GM20431 (cell line): ENCODE results near the gene ERO1B.
"Not testable (repeated sequence)": the region's sequence is repeated elsewhere in the genome, so short reads cannot be mapped to it uniquely, and the experiment has no call there.

Experiments
- in situ Hi-C: fragments of 300-500 bp; cut with MseI, MboI; formaldehyde crosslinking; loops from one replicate; pipeline ENCODE4 v1.15.0; 2020; ENCODE audit warnings: low sequenced_read_pairs; ENCODE audit not compliant: unreplicated experiment

ERO1B gene

DNA sequence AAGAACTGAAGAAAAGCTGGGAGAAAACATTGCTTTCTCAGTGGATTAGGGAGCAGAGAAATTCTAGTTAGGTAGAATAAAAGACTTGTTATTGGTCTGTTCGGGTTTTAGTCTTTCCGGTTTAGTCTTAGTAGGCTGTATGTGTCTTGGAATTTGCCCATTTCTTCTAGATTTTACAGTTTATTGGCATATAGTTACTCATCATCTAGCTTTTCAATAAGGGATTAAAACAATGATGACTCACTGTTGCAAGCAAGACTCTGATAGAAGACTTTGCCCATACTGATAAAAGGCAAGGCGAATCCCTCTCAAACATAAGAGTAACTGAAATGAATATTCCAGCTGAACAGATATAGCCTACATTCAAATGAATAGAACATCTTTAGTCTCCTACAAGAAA is 77.1 kb downstream of the ERO1B start:
- in situ Hi-C loops: no loop called here

DNA sequence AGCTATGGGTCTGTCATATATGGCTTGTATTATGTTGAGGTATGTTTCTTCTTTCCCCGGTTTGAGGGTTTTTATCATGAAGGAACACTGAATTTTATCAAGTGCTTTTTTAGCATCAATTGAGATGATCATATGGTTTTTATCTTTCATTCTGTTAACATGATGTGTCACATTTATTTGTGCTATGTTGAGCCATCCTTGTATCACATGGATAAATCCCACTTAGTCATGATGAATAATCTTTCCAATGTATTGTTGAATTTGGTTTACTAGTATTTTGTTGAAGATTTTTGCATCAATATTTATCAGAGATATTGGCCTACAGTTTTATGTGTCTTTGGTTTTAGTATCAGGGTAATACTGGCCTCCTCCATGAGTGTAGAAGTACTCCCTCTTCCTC is 77.7 kb downstream of the ERO1B start:
- in situ Hi-C loops: no loop called here

DNA sequence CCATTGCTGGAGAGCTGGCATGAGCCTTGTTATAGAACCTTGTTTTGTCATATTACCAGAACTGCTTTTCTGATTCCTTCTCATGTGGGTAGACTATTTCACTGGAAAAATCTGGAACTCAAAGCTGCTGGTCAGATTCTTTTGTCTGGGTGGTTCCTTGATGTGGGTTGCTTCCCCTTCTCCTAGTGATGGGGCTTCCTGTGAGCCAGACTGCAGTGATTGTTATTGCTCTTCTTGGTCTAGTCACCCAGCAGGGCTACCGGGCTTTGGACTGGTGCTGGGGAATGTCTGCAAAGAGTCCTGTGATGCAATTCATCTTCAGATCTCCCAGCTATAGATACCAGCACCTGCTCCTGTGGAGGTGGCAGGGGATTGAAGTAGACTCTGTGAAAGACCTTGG is 80.0 kb downstream of the ERO1B start:
- in situ Hi-C loops: no loop called here

DNA sequence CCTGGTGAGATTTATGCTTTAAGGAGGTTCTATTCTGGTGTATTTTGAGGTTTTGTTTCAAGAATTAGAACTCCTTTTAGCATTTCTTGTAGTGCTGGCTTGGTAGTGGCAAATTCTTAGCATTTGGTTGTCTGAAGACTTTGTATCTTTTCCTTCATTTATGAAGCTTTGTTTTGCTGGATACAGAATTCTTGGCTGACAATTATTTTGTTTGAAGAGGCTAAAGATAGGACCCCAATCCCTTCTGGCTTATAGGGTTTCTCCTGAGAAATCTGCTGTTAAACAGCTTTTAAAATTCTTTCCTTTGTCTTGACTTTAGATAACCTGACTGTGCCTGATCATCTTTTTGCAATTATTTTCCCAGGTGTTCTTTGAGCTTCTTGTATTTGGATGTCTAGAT is 80.8 kb downstream of the ERO1B start:
- in situ Hi-C loops: no loop called here

DNA sequence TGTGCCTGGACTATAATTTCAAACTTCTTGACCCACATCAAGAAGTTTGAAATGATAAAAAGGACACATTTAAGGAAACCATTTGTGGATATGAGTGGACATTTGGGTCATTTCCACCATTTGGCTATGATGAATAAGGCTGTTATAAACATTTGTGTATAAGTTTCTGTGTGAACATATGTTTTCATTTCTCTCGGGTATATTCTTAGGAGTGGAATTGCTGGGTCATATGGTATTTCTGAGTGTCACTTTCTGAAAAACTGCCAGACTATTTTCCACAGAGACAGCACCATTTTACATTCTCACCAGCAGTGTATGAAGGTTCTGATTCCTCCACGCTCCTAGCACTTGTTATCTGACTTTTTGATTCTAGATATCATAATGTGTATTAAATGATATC is 88.6 kb downstream of the ERO1B start:
- in situ Hi-C loops: no loop called here

DNA sequence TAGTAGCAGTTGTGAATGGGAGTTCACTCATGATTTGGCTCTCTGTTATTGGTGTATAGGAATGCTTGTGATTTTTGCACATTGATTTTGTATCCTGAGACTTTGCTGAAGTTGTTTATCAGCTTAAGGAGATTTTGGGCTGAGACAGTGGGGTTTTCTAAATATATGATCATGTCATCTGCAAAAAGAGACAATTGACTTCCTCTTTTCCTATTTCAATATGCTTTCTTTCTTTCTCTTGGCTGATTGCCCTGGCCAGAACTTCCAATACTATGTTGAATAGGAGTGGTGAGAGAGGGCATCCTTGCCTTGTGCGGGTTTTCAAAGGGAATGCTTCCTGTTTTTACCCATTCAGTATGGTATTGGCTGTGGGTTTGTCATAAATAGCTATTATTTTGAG is 93.7 kb downstream of the ERO1B start:
- in situ Hi-C loops: not testable (repeated sequence)

DNA sequence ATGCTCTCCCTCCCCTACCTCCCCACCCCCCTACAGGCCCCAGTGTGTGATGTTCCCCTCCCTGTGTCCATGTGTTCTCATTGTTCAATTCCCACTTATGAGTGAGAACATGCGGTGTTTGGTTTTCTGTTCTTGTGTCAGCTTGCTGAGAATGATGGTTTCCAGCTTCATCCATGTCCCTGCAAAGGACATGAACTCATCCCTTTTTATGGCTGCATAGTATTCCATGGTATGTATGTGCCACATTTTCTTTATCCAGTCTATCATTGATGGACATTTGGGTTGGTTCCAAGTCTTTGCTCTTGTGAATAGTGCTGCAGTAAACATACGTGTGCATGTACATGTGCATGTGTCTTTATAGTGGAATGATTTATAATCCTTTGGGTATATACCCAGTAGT is 95.3 kb downstream of the ERO1B start:
- in situ Hi-C loops: not testable (repeated sequence)

DNA sequence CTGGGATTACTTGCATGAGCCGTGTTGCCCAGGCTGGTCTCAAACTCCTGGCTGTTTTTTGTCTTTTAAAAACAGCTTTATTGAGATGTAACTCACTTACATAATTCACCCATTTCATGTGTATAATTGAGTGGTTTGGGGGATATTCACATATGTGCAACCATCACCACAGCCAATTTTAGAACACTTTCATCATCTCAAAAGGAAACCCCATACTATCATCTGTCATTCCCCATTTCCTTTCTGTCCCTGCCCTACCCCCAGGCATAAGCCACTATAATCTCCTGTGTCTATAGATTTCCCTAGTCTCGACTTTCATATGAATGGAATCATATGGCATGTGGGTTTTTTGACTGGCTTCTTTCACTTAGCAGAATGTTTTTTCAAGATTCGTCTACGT is 96.1 kb downstream of the ERO1B start:
- in situ Hi-C loops: no loop called here

DNA sequence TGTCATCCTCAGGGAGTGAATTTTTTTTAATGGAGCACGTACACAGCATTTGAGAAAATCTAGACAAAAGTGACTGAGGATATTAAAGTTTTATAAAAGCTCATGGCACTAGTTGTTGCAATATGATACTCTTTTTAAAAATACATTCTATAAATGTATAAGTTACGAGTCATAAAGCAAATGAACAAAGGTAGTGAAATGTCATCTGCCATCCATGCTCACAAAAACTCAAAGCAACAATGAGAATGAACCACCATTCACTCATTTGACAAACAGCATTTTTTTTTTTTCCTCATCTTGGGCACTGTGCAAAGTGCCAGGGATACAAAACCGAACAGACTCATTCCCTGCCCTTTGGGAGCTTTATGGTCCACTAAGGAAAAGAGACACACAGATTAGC is 100.7 kb downstream of the ERO1B start:
- in situ Hi-C loops: no loop called here

DNA sequence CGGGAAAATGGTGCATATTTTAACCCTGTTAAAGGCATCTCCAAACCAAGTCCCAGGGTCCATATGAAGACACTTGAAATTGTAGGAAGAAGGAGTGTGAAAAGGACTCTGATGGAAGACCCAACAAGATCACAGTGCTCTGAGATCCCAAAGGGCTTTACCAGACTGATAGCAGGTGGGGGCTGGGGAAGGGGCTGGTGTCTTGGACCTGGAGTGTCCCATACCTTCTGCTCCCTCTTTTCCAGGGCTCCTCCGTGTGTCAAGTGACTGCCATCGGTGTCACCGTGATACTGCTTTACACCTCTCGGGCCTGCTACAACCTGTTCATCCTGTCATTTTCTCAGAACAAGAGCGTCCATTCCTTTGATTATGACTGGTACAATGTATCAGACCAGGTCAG is 102.1 kb downstream of the ERO1B start:
- in situ Hi-C loops: no loop called here

DNA sequence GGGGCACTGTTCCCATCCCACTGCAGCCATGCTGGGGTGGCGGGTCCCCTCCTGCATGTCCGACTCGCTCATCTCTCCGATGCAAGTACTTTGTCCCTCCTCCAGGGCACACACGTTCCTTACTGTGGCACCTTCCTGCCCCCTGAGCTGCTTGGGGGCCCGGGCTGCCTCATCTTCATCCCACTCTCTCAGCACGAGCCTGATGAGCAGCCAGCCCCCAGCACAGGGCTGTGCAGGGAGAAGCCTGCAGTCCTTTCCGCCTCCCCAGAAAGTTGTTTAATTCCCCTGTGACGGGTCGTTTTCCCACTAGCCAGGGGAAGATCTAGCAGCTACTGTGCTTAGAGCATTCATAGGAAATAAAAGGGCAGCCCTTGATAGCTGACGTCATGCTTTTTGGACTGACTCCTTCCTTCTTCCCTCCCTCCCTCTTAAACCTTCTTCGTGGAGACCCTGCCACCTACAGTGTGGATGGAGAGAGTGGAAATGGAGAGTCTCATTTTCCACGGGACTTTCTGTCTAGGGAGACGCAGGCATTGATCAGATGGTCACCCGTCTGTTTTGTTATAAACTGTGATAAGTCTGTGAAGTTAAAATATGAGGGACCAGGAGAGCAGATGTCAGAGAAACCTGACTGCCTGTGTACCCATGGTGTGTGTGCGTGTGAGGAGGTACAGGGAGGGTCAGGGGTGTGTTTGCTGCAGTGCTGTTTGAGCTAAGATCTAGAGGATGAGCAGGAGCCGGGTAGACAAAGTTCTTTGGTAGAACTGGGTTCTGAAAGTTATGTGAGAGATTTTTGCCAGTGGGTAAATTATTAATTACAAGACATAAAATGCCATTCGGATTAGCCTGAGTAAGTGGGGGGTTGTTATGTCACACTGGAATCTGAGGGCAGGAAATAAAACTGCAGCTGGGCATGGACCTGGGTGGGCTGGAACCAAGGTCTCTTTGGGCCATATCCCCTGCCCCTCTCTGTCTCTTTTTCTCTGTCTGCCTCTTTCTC is 105.1 kb downstream of the ERO1B start:
- in situ Hi-C loops: no loop called here

DNA sequence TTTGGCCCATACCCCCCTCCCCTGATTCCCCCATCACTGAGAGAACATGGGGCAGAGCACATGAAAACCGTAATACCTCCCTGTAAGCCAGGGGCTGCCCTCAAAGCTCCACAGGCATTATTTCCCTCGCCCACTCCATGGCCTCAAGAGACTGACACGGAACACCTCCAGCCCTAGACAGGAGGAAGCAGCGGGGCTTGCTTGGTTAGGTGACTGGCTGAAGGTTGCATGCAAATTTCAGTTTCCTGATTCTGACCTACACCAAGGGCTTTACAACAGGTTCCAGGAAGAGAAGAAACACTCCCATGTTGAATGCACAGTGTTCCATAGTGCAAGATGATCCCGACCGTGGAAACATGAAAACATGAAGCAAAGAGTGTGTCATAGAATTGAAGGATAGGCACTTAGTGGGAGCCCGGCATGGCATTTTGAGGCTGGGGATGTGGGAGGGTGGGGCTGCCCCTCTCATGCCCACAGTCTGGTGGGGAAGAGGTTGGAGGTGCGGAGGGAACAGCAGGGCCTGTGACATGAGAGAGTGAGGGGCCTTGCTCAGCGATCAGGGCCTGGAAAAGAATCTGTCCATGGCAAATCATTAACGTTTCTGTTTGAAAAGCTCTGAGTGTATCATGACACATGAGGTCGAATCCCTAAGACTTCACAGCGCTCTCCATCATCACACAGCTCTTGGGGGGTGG is 106.0 kb downstream of the ERO1B start:
- in situ Hi-C loops: no loop called here

DNA sequence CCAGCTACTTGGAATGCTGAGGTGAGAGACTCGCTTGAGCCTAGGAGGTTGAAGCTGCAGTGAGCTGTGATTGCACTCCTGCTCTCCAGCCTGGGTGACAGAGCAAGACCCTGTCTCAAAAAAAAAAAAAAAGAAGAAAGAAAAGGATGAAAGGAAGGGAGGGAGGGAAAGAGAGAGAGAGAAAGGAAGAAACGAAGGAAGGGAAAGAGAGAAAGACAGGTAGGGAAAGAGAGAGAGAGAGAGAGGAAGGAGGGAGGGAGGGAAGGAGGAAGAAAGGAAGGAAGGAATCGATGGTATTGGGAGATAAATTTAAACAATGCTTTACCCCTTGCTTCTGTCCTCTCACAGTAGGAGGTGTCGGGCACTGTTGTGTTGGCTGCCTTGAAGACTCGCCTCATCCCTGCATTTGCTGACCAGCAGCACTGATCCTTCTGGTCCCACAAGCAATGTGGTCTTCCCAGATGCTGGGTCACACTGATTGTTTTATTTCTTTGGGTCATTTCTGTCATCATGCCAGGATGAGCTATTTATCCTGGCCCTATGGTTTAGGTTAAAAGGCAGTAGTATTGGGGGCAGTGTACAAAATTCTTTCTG is 108.5 kb downstream of the ERO1B start:
- in situ Hi-C loops: no loop called here

DNA sequence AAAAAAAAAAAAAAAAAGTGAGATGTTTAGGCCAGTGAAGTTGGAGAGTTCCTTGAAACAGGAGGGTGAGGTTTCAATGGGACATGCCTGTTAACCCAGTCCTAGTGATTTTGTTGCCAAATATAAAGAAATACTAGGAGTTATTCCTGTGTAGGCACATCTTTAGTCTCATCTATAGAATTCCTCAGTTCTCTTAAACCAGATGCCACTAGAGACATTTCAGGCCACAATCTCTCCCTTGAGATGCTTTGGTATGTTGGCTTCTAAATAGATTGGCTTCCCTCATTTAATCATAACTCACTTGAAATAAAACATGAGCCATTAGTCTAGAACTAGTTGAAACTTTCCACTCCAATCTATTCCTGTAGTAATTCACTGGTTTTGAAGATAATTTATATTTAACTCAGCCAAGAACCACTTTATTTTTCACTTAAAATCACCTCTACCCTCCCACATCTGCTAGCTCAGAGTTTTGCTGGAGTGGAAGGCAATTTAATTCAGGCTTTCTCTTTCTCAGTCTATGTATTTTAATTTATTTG is 109.6 kb downstream of the ERO1B start:
- in situ Hi-C loops: no loop called here

DNA sequence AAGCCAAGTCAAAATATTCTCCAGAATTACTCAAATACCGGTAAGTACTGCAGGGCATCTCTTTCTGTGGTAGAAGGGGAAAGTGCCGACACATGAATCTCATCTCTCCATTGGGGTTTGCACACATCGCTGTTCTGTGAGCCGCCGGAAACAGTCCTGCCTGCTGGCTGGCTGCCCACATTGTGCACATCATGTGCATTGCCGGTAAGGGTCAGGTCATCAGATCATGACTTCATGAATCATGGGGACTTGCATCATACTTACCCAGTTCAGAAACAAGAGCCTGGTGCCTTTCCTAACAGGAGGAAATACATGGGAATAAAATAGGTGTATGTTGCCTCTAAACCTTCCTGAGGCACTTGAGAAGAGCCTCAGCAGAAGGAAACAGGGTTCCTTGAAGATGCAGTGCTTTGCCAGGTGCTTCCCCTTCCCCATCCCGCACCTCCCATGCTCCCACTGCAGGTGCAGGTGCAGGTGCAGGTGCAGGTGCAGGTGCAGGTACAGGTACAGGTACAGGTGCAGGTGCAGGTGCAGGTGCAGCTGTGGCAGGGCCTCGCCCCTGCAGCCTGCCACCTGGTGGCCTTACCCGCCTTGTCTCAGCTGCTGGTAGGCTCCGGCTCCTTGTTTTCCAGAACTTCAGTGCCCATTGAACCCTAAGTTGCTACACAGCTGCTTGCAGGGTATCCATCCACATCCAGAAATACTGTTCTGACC is 112.9 kb downstream of the ERO1B start:
- in situ Hi-C loops: no loop called here

DNA sequence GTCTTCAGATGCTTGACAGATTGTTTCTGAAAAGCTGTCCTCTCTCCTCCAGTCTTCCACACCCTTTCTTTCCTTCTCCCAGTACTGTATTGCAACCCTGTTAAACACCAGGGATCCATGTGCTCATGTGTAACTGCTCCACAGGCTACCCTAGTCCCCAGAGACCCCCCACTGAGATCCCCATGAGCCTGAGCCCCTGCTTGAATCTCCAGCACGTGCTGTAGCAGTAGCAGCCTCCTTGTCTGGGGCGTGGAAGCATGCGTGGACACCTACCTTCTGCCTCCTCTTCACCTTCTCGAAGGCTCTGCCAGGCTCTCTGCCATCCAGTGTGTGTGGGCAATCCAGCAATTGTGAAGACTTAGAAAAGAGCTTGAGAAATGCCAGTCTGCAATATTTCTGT is 114.2 kb downstream of the ERO1B start:
- in situ Hi-C loops: no loop called here

DNA sequence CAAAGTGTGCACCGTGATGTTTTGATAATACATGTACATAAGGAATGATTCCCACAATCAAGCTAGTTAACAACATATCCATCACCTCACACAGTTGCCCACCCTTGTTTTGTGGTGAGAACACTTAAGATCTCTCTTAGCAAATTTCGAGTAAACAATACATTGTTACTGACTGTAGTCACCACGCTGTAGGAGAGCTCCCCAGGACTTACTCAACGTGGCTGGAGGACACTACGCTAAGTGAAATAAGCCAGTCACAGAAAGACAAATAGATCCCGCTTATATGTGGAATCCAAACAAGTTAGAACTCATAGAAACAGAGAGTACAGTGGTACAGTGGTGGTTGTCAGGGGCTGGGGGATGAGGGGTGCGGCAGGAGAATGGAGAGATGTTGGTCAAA is 114.6 kb downstream of the ERO1B start:
- in situ Hi-C loops: no loop called here

DNA sequence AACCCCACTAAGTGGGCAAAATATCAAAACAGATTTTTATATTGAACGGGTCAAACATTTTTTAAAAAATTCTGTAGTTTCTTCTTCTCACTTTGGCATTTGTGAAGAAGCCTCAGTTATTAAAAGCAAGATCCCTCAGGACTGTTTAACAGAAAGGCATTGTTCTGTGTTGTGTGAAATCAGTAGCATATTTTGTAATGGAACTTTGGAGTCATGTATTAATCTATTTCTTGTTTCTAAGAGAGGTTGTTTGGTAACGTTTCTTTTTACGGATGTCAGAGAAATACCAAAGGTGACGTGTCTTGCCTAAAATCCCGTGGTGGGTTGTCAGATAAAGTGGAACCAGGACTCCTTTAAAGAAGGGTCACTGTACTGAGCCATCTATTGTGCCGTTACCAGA is 115.7 kb downstream of the ERO1B start:
- in situ Hi-C loops: no loop called here
